ENCODE measurements around the gene ZNF512B.

- TF ChIP-seq CTCF (IDR thresholded peaks at IDR 0.05): no peak
- no peak for TF ChIP-seq POLR2A (IDR thresholded peaks at IDR 0.05)
Observed at GRCh38 chr20:63982937-63983336, 13.2 kb upstream of the ZNF512B start.
